NCI-H146 (cell line): ENCODE data around the gene IFI6.
A peak's percentile ranks its signal among the peaks of the same experiment; 100 is the strongest.
"Not testable (repeated sequence)": the region's sequence is repeated elsewhere in the genome, so short reads cannot be mapped to it uniquely, and the experiment has no call there.

Experiments used
- DNase-seq: peaks from one replicate; lab custom pipeline; 2025; lab: John Stamatoyannopoulos, UW

Gene IFI6

GRCh38 chr1:27650171-27650538 is 21.8 kb downstream of the IFI6 start:
- DNase-seq, result no peak

GRCh38 chr1:27649306-27649635 is 22.7 kb downstream of the IFI6 start:
- no peak for DNase-seq

GRCh38 chr1:27648602-27649305 is 23.2 kb downstream of the IFI6 start:
- DNase-seq, result no peak

GRCh38 chr1:27647328-27647727 is 24.7 kb downstream of the IFI6 start:
- DNase-seq, result no peak

GRCh38 chr1:27646676-27647075 is 25.3 kb downstream of the IFI6 start:
- DNase-seq, result no peak

GRCh38 chr1:27645071-27645415 is 26.9 kb downstream of the IFI6 start:
- no peak for DNase-seq

- DNase-seq, result no peak
Observed at GRCh38 chr1:27644369-27645070, 27.5 kb downstream of the IFI6 start.

GRCh38 chr1:27643600-27644368 is 28.2 kb downstream of the IFI6 start:
- peak; percentile 22 for DNase-seq

GRCh38 chr1:27640514-27640913 is 31.5 kb downstream of the IFI6 start:
- not testable (repeated sequence) for DNase-seq

- no peak for DNase-seq
Observed at GRCh38 chr1:27638805-27639204, 33.2 kb downstream of the IFI6 start.

GRCh38 chr1:27638047-27638734 is 33.8 kb downstream of the IFI6 start:
- no peak for DNase-seq

GRCh38 chr1:27635396-27636142 is 36.4 kb downstream of the IFI6 start:
- no peak for DNase-seq

GRCh38 chr1:27634985-27635367 is 37.0 kb downstream of the IFI6 start, which contains the start of gene FGR:
FGR (minus strand) TSS chr1:27635185; CDS start chr1:27623916, 11,269 bp downstream.
- no peak for DNase-seq

- peak; percentile 47 for DNase-seq
Observed at GRCh38 chr1:27634177-27634984, 37.6 kb downstream of the IFI6 start.

- no peak for DNase-seq
Observed at GRCh38 chr1:27633640-27634176, 38.3 kb downstream of the IFI6 start.

- DNase-seq, result no peak
Observed at GRCh38 chr1:27633298-27633610, 38.7 kb downstream of the IFI6 start.

- DNase-seq, result no peak
Observed at GRCh38 chr1:27632387-27633297, 39.4 kb downstream of the IFI6 start.

- DNase-seq, result no peak
Observed at GRCh38 chr1:27630859-27631491, 41.0 kb downstream of the IFI6 start.

- DNase-seq, result no peak
Observed at GRCh38 chr1:27628712-27629111, 43.3 kb downstream of the IFI6 start.
